Stomach smooth muscle (tissue), 2 donors: Measurements from ENCODE around the gene ADAM22.

Experiments
- H3K27ac ChIP-seq: one replicate; pipeline ENCODE4 v1.7.0; 2013; ENCODE audit warnings: mild to moderate bottlenecking, low read length, inconsistent platforms
- H3K27me3 ChIP-seq, 2 donors: one replicate each; pipeline ENCODE4 v1.7.0; 2013; ENCODE audit warnings: low read length in 2 of 2; ENCODE audit not compliant: insufficient read depth in 2 of 2, control insufficient read depth in 1 of 2
- H3K36me3 ChIP-seq, 2 donors: one replicate each; pipeline ENCODE4 v1.7.0; 2013; ENCODE audit warnings: low read length in 2 of 2; ENCODE audit not compliant: control insufficient read depth in 2 of 2, insufficient read depth in 2 of 2
- H3K4me1 ChIP-seq: one replicate; pipeline ENCODE4 v1.7.0; 2013; ENCODE audit warnings: low read length; ENCODE audit not compliant: control insufficient read depth, insufficient read depth
- H3K4me3 ChIP-seq, 2 donors: one replicate each; pipeline ENCODE4 v1.7.0; 2013; ENCODE audit warnings: low read length in 2 of 2
- H3K9ac ChIP-seq, 2 donors: one replicate each; pipeline ENCODE4 v1.7.0; 2013; ENCODE audit warnings: low read length in 2 of 2, mild to moderate bottlenecking in 1 of 2
- H3K9me3 ChIP-seq, 2 donors: one replicate each; pipeline ENCODE4 v1.7.0; 2013; ENCODE audit warnings: low read length in 2 of 2; ENCODE audit not compliant: control insufficient read depth in 2 of 2
- donor health status: healthy.
- donor health status: Pancreatic carcinoma.

Gene ADAM22

GRCh38 chr7:88073626-88074025 is 139.6 kb downstream of the ADAM22 start:
- Histone ChIP-seq H3K4me3 (no peak overlapping the region), H3K4me1 (no peaks in the 10 kb centered on the region), H3K27me3 (no peaks in the 10 kb centered on the region), H3K9me3 (no peaks in the 10 kb centered on the region), H3K36me3 (no peaks in the 10 kb centered on the region), H3K9ac (no peak overlapping the region), H3K27ac (no peak overlapping the region)

DNA sequence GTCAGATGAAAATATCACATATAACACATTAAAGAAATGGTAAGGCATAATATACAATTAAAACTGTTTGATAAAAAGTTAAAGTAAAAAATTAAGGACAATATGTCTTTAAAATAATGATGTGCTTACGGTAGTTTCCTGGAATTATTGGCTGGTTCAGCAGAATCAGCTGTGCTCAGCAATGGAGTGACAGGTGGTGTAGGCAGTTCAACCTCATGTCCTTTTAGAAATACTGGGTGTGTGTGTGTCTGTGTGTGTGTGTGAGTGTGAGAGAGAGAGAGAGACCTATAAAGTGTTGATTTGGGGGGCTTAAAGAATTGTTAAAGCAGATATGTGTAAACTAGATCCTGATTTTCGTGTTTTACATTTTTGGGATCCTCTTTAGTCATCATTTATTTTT is 141.2 kb downstream of the ADAM22 start:
- no peak overlapping the region for H3K4me3 ChIP-seq
- H3K9ac ChIP-seq = no peak overlapping the region
- no peaks in the 10 kb centered on the region for H3K36me3 ChIP-seq
- no peaks in the 10 kb centered on the region for H3K4me1 ChIP-seq
- H3K27ac ChIP-seq = no peak overlapping the region
- H3K9me3 ChIP-seq = no peaks in the 10 kb centered on the region
- H3K27me3 ChIP-seq = no peaks in the 10 kb centered on the region

DNA sequence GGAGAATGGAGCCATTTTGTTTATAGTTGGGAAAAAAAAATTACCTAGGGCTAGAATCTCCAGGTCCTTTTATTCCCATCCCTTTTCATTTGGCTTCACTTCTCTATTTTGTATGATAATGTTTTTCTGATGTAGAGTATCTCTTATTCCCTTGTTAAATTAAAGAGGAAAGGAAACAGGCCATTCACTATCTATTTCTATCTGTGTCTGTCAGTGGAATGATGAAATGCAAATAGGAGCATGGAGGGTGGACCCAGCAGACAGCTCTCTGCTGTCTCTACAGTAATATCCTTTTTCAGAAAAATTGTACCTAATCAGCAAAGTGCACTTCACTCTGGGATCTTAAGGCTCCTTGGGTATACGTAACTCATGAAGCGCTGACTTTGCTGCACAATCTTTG is 149.8 kb downstream of the ADAM22 start:
- Histone ChIP-seq H3K36me3 (no peaks in the 10 kb centered on the region), H3K9me3 (no peaks in the 10 kb centered on the region), H3K27me3 (no peaks in the 10 kb centered on the region), H3K9ac (no peak overlapping the region), H3K27ac (no peak overlapping the region), H3K4me1 (no peaks in the 10 kb centered on the region), H3K4me3 (no peak overlapping the region)

- Histone ChIP-seq H3K36me3 (no peaks in the 10 kb centered on the region), H3K9me3 (no peaks in the 10 kb centered on the region), H3K27me3 (no peaks in the 10 kb centered on the region), H3K9ac (no peak overlapping the region), H3K4me1 (no peaks in the 10 kb centered on the region), H3K27ac (no peak overlapping the region), H3K4me3 (no peak overlapping the region)
These were observed 155.5 kb downstream of the ADAM22 start for GRCh38 chr7:88089561-88089960.

DNA sequence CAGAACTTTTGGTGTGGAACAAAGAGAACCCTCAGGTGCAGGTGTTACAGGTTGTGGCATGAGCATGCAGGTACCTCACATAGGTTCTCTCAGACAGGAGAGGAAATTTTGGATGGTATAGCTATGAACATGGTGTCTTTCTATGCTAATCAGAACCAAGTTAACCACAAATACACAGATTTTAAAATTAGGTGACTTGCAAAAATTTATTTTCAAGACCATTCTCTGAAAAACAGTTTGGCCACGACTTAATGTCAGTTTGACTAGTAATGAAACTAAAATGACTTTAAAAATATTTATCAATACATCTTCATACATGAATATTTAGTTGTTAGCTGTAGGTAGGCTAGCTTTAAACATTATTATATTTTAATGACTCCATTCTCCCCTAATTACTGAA is 156.2 kb downstream of the ADAM22 start:
- Histone ChIP-seq H3K9ac (no peak overlapping the region), H3K4me3 (no peak overlapping the region)

DNA sequence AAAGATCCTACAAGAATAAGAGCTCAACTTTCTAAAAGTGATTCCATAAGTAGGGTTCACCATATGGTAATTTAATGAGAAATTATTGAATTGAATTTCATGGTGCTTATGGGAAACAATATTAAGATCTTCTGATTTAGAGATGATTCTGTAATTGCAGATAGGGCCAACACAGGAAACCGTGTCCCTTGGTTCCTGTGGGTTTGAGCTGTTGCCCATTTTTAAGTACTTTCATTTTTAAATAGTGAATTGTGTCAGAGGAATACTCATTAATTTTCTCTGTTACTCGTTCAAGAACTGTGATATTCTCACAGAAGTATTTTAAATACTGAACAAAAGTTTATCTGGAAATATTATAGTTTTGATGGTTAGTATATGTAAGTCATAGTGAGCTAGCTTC is 156.6 kb downstream of the ADAM22 start:
- Histone ChIP-seq H3K27me3 (no peaks in the 10 kb centered on the region), H3K4me1 (no peaks in the 10 kb centered on the region), H3K36me3 (no peaks in the 10 kb centered on the region), H3K4me3 (no peak overlapping the region), H3K27ac (no peak overlapping the region), H3K9ac (no peak overlapping the region), H3K9me3 (no peaks in the 10 kb centered on the region)

More for the DNA sequence above, 156.2 kb downstream of the ADAM22 start:
- Histone ChIP-seq H3K4me1 (no peaks in the 10 kb centered on the region), H3K27ac (no peak overlapping the region), H3K9me3 (no peaks in the 10 kb centered on the region), H3K36me3 (no peaks in the 10 kb centered on the region), H3K27me3 (no peaks in the 10 kb centered on the region)

DNA sequence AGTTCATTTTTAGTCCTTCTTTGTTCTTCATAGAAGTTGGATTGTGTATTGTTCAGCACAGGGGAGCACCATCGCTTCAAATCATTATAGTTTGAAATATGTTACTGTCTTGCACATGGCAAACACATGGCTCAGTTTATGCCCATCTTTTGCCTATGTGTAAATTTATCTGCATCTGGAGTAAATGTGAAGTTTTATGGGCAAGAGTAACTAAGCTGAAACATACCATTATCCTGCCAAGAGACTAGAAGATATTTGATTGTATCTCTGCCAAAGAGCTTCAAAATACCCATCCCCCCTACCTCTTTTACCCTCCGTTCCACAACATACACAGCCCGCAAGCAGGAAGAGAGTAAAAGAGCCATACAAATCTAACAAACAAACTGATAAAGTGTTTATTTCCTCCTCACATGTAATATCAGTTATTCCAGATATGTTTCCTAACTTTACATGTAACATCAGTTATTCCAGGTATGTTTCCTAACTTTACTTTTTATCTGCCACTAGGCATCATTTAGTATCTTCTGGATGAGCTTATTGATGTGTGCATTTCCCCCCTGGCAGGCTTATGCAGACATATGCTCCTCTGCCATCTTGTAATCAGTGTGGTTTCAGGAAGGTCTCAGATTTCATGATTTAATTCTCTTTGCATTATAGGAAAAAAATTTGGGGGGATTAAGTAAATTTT is 158.1 kb downstream of the ADAM22 start:
- H3K4me3 ChIP-seq = no peak overlapping the region
- H3K27ac ChIP-seq = no peak overlapping the region

DNA sequence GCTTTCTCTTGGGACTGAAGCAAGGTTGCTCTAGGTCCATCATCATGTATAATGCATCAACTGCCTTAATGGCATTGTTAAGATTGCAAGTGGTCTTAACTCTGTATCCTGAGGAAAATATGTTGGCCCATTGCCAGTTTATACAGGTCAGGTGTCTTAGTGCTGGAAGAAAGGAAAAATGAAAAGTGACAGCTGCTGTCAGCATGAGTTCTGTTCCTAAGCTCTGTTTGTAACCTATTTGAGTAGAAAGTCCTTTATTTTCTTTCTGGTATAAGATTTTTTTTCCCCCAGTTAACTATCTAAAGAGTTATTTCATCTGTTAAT is 158.6 kb downstream of the ADAM22 start:
- Histone ChIP-seq H3K36me3 (no peaks in the 10 kb centered on the region), H3K4me3 (no peak overlapping the region), H3K9me3 (no peaks in the 10 kb centered on the region), H3K9ac (no peak overlapping the region), H3K27ac (no peak overlapping the region), H3K27me3 (no peaks in the 10 kb centered on the region), H3K4me1 (no peaks in the 10 kb centered on the region)

More for the DNA sequence above, 158.1 kb downstream of the ADAM22 start:
- Histone ChIP-seq H3K36me3 (no peaks in the 10 kb centered on the region), H3K4me1 (no peaks in the 10 kb centered on the region), H3K9me3 (no peaks in the 10 kb centered on the region), H3K27me3 (no peaks in the 10 kb centered on the region), H3K9ac (no peak overlapping the region)

GRCh38 chr7:88101769-88102168 is 167.7 kb downstream of the ADAM22 start:
- Histone ChIP-seq H3K9ac (no peak overlapping the region), H3K4me3 (no peak overlapping the region), H3K4me1 (no peaks in the 10 kb centered on the region), H3K36me3 (no peaks in the 10 kb centered on the region), H3K27me3 (no peaks in the 10 kb centered on the region), H3K9me3 (no peaks in the 10 kb centered on the region), H3K27ac (no peak overlapping the region)

DNA sequence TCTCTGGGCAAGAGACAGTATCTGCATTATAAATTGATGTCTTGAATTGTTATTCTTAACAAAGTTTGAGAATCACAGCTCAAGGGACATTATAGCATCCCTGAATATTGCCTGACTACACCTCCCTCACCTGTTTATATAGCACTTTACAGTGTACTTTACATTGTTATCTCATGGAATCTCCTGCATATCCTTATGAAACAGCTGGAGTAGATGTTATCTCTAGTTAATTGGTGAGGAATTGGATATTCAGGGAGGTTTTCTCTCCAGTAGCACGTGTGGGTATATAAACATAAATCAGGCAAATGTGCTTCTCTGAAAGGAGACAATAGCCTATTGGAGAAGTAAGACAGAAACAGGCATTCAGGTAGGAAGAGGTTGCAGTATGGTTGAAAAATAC is 168.6 kb downstream of the ADAM22 start:
- no peak overlapping the region for H3K4me3 ChIP-seq
- H3K27ac ChIP-seq = no peak overlapping the region
- no peaks in the 10 kb centered on the region for H3K9me3 ChIP-seq
- no peak overlapping the region for H3K9ac ChIP-seq
- H3K27me3 ChIP-seq = no peaks in the 10 kb centered on the region
- no peaks in the 10 kb centered on the region for H3K4me1 ChIP-seq
- no peaks in the 10 kb centered on the region for H3K36me3 ChIP-seq

GRCh38 chr7:88104732-88105131 is 170.7 kb downstream of the ADAM22 start:
- H3K27ac ChIP-seq = no peak overlapping the region

More at GRCh38 chr7:88104732-88105131, 170.7 kb downstream of the ADAM22 start:
- Histone ChIP-seq H3K4me3 (no peak overlapping the region), H3K9me3 (no peaks in the 10 kb centered on the region), H3K9ac (no peak overlapping the region), H3K27me3 (no peaks in the 10 kb centered on the region), H3K36me3 (no peaks in the 10 kb centered on the region), H3K4me1 (no peaks in the 10 kb centered on the region)
